Ishikawa (cell line): Measurements from ENCODE around the gene DAW1.

Experiments used
- CEBPB ChIP-seq: IDR thresholded peaks from 2 replicates; pipeline ENCODE4 v1.6.1; 2012
- CREB1 ChIP-seq: IDR thresholded peaks from 2 replicates; pipeline ENCODE4 v1.6.1; 2012; ENCODE audit warnings: low read depth
- EGR1 ChIP-seq: IDR thresholded peaks from 2 replicates; pipeline ENCODE4 v1.6.1; 2012
- EP300 ChIP-seq: IDR thresholded peaks from 2 replicates; pipeline ENCODE4 v1.6.1; 2012; ENCODE audit warnings: borderline replicate concordance
- FOXM1 ChIP-seq: IDR thresholded peaks from 2 replicates; pipeline ENCODE4 v1.6.1; 2012; ENCODE audit warnings: low read depth, borderline replicate concordance
- NFIC ChIP-seq: IDR thresholded peaks from 2 replicates; pipeline ENCODE4 v1.6.1; 2012
- RAD21 ChIP-seq: IDR thresholded peaks from 2 replicates; pipeline ENCODE4 v1.6.1; 2012; ENCODE audit warnings: low read depth
- TAF1 ChIP-seq: IDR thresholded peaks from 2 replicates; pipeline ENCODE4 v1.6.1; 2012; ENCODE audit warnings: low read depth, mild to moderate bottlenecking
- TCF12 ChIP-seq: IDR thresholded peaks from 2 replicates; pipeline ENCODE4 v1.6.1; 2012; ENCODE audit warnings: low read depth
- TEAD4 ChIP-seq: IDR thresholded peaks from 2 replicates; pipeline ENCODE4 v1.6.1; 2012
- YY1 ChIP-seq: IDR thresholded peaks from 2 replicates; pipeline ENCODE4 v1.6.1; 2012; ENCODE audit warnings: low read depth
- ZBTB7A ChIP-seq: IDR thresholded peaks from 2 replicates; pipeline ENCODE4 v1.6.1; 2012; ENCODE audit warnings: low read depth
- TF ChIP-seq, protein P1 (sequence below): IDR thresholded peaks from 2 replicates; pipeline ENCODE4 v1.6.1; 2012
- TF ChIP-seq, protein P2 (sequence below): IDR thresholded peaks from 2 replicates; pipeline ENCODE4 v1.6.1; 2012; ENCODE audit warnings: low read depth, mild to moderate bottlenecking
- TF ChIP-seq, protein P3 (sequence below): IDR thresholded peaks from 2 replicates; pipeline ENCODE4 v1.6.1; 2012

Gene DAW1

DNA sequence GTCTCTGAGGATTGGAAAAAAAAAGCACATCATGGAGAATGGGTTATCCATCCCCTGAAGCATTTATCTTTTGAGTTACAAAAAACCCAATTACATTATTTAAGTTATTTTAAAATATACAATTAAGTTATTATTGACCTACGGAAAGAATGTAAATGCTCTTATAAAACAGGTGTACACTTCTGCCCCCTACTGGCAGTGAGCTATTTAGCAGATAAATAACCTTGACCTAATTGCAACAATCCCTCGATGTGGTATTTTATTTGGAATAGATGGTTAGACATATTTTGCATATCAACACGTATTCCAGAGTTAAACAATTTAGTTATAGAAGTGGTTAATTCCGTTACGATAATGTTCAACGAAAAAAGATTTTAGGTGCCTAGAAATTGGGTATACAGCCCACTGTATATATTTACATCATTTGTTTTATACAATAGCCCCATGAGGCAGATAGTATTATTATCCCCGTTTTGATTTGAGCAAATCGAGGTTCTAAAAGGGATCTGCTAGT lies 9.1 kb upstream of the DAW1 start:
- TF ChIP-seq TCF12 (no peak), YY1 (no peak), EP300 (no peak), RAD21 (peak; percentile 75), NFIC (no peak), CEBPB (no peak), FOXM1 (no peak)

DNA sequence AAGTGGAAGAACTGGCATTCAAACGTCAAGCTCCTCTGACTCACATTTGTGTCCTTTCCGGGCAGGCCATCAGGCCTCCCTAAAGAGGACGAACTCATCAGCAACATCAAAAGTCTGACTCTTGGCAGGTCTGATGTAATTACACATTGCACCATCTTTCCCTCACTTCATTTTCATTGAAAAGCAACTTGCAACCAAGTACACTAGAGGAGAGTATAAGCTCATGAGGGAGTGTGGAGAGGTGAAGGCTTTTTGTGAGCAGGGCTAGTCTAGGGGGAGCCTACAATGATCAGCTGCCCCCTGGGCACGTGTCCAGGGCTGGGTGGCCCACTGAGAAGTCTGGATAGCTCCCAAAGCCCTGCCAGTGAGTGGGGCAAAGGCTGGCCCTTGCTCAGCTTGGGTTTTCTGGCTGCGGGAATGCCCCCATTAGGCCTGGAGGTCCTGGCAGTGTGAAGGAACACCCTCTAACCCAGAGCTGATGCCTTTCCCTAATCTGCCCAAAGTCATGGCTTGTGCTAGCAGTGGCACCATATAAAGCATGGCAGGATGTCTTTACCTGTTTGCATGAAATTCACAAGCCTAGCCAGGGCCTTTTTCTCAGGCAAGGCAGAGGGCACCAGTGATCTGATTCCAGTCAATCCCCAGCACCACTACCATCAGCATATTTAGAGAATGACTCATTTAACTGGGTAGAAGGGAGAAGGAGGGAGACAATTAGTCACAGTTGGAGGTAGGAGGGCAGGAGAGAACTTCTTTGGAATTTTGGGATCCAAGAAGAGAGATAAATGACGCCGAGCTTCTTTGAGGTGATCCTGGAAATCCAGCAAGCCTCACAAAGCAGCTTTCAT lies 8.5 kb upstream of the DAW1 start:
- TF ChIP-seq, protein P1, sequence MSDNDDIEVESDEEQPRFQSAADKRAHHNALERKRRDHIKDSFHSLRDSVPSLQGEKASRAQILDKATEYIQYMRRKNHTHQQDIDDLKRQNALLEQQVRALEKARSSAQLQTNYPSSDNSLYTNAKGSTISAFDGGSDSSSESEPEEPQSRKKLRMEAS, result no peak
- TF ChIP-seq CREB1 (no peak), FOXM1 (no peak), NFIC (no peak), TEAD4 (peak; percentile 71), RAD21 (0 out of 2 replicates have a peak, but pooled peaks have one; percentile 19), EP300 (no peak; the same call in 1 of the 2 replicates), ZBTB7A (no peak), YY1 (no peak)

DNA sequence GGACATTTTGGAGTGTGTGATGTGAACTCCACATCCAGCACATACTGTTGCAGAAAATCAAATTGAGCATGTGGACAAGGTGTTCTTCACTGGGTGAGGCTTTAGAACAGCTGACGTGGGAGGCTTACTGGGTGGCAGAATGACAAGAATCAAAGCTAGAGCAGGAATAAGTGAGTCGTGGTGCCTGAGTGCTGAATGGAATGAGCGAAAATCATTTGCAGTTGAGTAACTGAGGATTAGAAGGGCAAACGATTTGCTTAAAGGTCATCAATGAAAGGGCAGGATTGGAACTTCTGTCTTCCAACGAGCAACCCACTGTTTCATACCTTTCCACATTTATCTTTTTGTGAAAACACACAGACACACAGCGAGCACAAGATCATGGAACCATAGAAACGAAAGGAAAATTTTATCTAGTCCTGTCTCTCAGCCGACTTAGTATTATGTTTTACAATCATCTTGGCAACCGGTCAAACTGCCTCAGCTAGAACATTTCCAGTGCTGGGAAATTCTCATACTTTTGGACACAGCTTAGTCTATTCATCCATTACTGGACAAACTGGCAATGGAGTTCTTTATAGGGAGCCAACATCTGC lies 7.2 kb upstream of the DAW1 start:
- TF ChIP-seq YY1 (no peak), EGR1 (no peak)
- TF ChIP-seq, protein P1, result no peak
- TF ChIP-seq, protein P2, sequence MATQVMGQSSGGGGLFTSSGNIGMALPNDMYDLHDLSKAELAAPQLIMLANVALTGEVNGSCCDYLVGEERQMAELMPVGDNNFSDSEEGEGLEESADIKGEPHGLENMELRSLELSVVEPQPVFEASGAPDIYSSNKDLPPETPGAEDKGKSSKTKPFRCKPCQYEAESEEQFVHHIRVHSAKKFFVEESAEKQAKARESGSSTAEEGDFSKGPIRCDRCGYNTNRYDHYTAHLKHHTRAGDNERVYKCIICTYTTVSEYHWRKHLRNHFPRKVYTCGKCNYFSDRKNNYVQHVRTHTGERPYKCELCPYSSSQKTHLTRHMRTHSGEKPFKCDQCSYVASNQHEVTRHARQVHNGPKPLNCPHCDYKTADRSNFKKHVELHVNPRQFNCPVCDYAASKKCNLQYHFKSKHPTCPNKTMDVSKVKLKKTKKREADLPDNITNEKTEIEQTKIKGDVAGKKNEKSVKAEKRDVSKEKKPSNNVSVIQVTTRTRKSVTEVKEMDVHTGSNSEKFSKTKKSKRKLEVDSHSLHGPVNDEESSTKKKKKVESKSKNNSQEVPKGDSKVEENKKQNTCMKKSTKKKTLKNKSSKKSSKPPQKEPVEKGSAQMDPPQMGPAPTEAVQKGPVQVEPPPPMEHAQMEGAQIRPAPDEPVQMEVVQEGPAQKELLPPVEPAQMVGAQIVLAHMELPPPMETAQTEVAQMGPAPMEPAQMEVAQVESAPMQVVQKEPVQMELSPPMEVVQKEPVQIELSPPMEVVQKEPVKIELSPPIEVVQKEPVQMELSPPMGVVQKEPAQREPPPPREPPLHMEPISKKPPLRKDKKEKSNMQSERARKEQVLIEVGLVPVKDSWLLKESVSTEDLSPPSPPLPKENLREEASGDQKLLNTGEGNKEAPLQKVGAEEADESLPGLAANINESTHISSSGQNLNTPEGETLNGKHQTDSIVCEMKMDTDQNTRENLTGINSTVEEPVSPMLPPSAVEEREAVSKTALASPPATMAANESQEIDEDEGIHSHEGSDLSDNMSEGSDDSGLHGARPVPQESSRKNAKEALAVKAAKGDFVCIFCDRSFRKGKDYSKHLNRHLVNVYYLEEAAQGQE, result no peak

DNA sequence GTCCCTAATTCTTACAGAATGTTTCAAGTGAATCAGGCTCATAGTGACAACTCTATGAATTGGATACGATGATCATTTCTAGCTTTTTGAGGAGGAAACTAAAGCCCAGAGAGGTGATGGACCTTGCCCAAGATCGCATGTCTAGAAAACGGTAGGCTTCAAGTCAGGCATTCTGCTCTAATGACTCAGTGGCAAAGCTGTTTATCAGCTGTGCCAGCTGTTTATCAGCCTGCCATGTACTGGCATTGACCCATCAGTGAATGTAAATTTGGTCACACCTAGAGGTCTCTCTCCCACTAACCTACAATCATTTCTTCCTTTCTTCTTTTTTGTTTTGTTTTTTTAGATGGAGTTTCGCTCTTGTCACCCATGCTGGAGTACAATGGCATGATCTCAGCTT lies 6.1 kb upstream of the DAW1 start:
- TF ChIP-seq TEAD4, result no peak
- TF ChIP-seq NFIC, result no peak
- TF ChIP-seq, protein P3, sequence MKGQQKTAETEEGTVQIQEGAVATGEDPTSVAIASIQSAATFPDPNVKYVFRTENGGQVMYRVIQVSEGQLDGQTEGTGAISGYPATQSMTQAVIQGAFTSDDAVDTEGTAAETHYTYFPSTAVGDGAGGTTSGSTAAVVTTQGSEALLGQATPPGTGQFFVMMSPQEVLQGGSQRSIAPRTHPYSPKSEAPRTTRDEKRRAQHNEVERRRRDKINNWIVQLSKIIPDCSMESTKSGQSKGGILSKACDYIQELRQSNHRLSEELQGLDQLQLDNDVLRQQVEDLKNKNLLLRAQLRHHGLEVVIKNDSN, result no peak
- TF ChIP-seq, protein P1, result no peak
- no peak for TF ChIP-seq EP300
- no peak for TF ChIP-seq RAD21
- no peak for TF ChIP-seq EGR1
- TF ChIP-seq TCF12, result no peak
- TF ChIP-seq YY1, result no peak
- TF ChIP-seq ZBTB7A, result no peak
- no peak for TF ChIP-seq CREB1
- TF ChIP-seq, protein P2, result no peak
- TF ChIP-seq FOXM1, result no peak

DNA sequence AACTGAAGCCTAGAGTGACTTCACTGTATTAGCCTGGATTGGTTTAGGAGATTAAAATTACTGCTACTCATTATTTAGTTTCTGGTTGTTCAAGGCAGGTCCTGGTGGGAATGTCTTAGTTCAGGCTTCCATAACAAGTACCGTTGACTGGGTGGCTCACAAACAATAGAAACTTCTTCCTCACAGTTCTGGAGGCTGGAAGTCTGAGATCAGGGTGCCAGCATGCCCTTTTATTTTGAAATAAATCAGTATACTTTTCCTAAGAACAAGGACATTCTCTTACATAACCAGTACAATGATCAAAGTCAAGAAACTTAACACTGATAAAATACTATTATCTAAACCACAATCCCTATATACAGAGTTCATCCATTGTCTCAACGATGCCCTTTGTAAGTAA lies 4.0 kb upstream of the DAW1 start:
- no peak for TF ChIP-seq EGR1

DNA sequence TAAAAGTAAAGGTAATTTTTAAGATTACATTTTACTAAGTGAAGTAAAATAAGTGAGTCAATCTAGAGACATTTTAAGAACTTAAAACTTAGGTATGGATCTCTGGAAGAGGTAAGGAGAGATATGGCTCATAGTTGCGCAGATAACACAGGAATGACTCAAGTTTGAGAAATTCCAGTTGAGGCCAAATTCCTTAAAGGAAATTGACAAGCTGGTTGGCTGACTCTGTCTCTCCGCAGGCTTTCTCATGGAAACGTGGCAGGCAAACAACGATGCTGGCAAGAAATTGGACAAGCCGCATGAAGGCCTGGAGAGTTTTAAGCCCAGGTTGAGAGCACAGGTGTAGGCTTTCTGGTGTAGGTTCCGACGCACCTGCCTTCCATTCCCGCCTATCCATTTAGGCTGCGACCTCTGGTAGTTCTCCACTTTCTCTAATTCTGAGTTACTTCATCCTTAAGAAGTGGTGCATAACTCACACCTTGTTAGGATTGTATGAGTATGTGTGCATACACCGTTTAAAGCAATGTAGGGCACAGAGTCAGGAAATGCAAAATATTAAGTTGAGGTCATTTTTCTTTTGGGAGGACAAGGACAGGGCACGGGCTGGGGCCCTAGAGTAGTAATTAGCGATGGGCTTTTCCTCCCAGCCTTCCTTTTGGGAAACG lies 589 bp upstream of the DAW1 start:
- no peak for TF ChIP-seq EGR1
- no peak for TF ChIP-seq NFIC
- no peak for TF ChIP-seq TCF12
- no peak for TF ChIP-seq CEBPB
- TF ChIP-seq TEAD4, result no peak
- TF ChIP-seq, protein P1, result no peak
- TF ChIP-seq YY1, result no peak
- TF ChIP-seq ZBTB7A, result no peak
- TF ChIP-seq, protein P3, result no peak
- no peak for TF ChIP-seq CREB1
- TF ChIP-seq TAF1, result no peak
- no peak for TF ChIP-seq RAD21
